Measurements from ENCODE around the gene PTCD2. TPM values are rescaled to one million over a fixed set of nuclear protein-coding genes. Genes with fewer than 3 reads are reported as not detected.

PTCD2 gene
- total RNA-seq, 1 donor from 2014 or later = 7.9 TPM

- intact Hi-C loops (cut with micrococcal nuclease) = no loop called here
These were observed 18.6 kb downstream of the PTCD2 start for GRCh38 chr5:72338689-72339209.

DNA sequence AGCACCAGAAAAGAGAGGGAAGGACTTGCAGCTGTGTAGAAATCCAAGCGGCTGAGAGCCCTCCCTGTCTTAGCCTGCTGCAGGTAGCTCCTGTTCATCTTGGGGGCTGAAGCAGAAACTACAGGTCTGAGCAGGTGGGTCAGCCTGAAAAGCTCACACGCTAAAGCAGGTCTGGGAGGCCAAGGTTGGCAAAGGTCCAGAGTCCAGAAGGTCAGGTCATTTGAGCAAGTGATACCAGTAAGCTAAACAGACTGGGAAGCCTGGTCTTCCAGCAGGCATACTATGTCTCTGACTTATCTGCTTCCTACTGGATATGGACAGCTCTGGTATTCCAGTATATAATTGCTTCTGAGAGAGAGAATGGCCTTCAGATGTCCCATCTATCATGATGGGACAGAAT lies 26.2 kb downstream of the PTCD2 start:
- intact Hi-C loops (cut with micrococcal nuclease) = no loop called here

DNA sequence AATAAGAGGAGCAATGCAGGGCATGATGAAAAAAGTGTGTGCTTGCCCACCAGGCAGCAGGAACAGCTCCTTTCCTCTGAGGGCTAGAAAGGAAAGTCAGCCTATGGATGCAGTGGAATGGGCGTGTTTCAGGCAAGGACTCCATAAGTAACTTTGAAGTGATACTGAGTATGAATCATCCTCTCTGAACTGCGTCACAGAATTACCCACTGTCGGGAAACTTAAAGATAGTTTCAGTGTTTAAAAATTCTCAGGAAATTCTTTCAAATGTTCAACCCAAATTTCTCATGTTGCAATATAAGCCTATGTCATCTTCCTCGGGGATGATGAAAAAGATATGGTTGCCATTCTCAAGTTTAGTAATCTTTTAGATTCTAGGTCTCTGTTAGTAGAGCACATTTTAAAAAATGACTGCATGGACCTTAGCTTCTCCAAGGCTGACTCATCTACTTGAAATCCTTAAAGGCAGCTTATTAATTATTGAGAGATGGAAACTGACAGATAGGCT lies 27.7 kb downstream of the PTCD2 start:
- intact Hi-C loops (cut with micrococcal nuclease) = no loop called here

GRCh38 chr5:72351376-72351775 lies 31.2 kb downstream of the PTCD2 start:
- intact Hi-C loops (cut with micrococcal nuclease) = no loop called here

DNA sequence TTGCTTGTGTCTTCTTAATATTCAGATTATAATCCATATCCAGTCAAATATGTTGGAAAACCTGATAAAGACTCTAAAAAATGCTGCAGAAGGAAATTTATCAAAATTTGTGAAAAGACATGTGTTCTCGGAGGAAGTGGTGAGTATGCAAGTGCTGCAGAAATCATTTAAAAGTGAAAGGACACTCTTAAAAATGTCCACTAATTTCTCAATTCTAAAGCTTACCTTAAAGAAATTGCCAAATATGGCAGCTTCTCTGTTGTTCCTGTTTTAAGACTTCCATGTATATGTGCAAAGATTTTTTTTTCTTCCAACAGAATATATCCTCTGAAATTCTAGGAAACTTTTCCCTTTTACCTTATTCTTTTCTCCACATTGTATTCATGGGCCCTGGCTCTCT lies 32.4 kb downstream of the PTCD2 start:
- intact Hi-C loops (cut with micrococcal nuclease) = no loop called here

- intact Hi-C loops (cut with micrococcal nuclease) = no loop called here
These were observed 32.9 kb downstream of the PTCD2 start for GRCh38 chr5:72353046-72353445.

- intact Hi-C loops (cut with micrococcal nuclease) = no loop called here
These were observed 35.6 kb downstream of the PTCD2 start for GRCh38 chr5:72355706-72356299.

DNA sequence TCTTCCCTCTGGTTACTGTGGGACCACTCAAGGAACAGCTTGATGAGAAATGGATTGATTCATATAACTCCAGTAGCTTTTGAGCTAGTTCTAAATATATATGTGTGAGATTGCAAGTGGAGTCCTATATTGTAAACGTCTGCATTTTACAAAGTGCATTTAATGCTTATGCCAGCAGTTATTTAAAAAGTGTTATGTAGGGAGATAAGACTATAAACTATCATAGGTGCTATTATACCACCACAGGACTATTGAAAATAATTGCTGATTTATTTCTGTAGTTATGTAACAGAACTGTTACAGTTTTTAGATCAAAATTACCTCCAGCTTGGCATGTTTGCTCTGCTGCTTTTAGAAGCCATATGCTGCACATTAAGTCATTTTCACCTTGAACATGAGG lies 36.2 kb downstream of the PTCD2 start:
- intact Hi-C loops (cut with micrococcal nuclease) = no loop called here

DNA sequence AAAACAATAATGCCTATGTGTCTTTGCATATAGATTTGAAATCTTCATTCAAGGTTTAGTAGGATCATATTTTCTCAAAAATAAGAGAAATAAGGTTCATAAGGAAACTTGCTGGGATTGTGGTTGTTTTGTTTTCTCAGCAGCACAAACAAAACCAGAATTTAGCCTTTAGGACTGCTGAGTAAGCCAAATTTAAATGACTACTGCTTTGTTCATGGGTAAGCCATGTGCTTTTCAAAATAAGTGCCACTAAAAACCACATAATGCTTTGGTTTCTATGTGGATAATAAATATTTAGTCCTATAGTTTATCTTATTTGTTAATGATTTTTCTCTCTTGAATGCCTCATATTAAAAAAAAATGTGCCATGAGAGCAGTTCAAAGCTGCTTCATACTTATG lies 38.8 kb downstream of the PTCD2 start:
- intact Hi-C loops (cut with micrococcal nuclease) = no loop called here

- intact Hi-C loops (cut with micrococcal nuclease) = loop anchor here (10.0 kb wide), 1 partner anchor 455 kb away; the partner anchor contains the start of gene TNPO1
These were observed 39.7 kb downstream of the PTCD2 start for GRCh38 chr5:72359886-72360285.

GRCh38 chr5:72363166-72363802 lies 43.1 kb downstream of the PTCD2 start:
- intact Hi-C loops (cut with micrococcal nuclease) = loop anchor here (10.0 kb wide), 1 partner anchor 452 kb away; the partner anchor contains the start of gene TNPO1

DNA sequence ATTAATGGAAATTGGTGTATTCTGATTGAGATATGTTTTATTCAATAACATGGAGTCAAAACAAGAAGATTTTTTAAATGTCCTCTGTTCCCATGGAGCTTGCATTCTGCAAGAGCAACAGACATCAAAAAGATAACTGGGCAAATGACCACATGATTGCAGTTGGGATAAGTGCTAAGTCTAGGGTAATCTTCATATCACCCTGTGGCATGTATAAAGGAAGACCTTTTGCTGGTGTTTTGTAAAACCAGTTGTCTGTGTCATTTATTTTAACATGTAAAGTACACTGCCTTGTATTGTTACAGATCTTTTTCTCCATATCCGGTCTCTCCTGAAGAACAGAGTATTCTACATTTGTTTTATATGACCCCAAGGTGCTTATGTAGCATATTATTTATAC lies 44.0 kb downstream of the PTCD2 start:
- intact Hi-C loops (cut with micrococcal nuclease) = loop anchor here (10.0 kb wide), 1 partner anchor 451 kb away; the partner anchor contains the start of gene TNPO1

DNA sequence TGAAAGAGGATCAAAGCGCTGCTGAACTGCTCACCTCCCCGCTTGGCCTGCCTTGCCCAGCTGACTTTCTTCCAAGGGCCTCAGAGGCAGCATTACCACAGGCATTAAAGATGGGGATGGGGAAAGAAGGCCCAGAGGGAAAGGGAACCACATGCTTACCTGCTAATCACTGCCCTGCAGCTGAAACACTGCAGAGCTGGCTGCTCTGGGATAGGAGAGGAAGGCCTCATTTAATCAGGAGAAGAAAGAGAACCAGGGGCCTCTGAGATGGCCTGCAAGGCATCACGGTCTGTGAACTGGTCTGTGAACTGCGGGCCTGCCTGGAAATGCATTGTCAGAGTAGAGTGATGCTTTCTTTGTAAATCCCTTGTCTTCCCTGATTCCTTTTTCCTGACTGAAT lies 44.8 kb downstream of the PTCD2 start:
- intact Hi-C loops (cut with micrococcal nuclease) = loop anchor here (5.0 to 10.0 kb wide), 2 partner anchors 157 to 450 kb away; partner anchors contain the start of gene TNPO1

DNA sequence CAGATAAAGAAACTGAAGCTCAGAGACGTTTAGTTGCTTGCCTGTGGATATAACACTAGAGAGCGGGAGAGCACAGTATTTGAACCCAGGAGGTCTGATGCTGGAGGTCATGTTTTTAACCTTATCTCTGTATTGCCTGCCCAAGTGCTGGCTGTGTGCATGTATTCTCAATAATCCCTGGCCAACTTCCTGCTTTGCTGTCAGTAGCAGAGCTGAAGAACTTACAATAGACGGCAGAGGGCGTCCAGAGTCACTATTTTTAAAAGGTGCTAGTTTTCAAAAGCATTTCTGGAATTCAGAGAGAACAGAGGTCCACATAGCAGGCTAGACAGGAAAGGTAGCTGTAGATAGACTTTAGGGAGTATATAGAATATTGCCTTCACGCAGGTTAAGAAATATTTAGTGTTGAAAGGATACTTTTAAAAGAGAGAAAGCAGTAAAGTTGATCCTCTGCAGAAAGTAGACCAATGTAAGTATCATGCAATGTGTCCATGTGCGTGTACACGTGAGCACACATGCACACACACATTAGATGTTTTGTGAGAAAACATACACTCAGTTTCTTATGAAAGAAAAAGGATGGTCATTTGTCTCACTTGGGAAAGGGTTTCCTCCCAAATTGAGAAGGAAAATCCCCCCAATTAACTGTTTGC lies 46.3 kb downstream of the PTCD2 start:
- intact Hi-C loops (cut with micrococcal nuclease) = loop anchor here (5.0 to 10.0 kb wide), 2 partner anchors 156 to 448 kb away; partner anchors contain the start of gene TNPO1

GRCh38 chr5:72368271-72368670 lies 48.1 kb downstream of the PTCD2 start:
- intact Hi-C loops (cut with micrococcal nuclease) = loop anchor here (5.0 to 10.0 kb wide), 2 partner anchors 154 to 447 kb away; partner anchors contain the start of gene TNPO1

GRCh38 chr5:72369301-72369700 lies 49.1 kb downstream of the PTCD2 start:
- intact Hi-C loops (cut with micrococcal nuclease) = loop anchor here (5.0 to 10.0 kb wide), 2 partner anchors 153 to 446 kb away; partner anchors contain the start of gene TNPO1

DNA sequence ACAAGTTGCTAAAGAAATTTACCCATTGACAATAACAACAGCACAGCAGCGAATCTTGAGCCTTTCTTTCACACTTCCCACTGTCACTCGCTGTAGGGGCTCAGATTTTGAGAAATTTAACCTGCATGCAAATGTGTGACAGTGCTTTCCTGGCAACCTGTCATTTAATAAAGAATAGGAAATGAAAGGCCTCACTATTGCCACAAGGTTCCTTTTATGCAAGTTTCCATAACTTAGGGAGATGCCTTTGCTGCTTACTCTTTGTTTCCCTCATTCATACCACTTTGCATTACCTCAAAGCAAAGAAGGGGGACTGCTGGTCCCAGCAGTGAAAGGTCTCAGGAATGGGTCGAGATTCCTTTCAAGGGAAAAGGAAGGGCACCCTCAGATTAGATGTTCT lies 49.5 kb downstream of the PTCD2 start:
- intact Hi-C loops (cut with micrococcal nuclease) = loop anchor here (5.0 to 10.0 kb wide), 2 partner anchors 153 to 445 kb away; partner anchors contain the start of gene TNPO1

- intact Hi-C loops (cut with micrococcal nuclease) = no loop called here
These were observed 52.2 kb downstream of the PTCD2 start for GRCh38 chr5:72372331-72372730.

GRCh38 chr5:72372923-72373322 lies 52.8 kb downstream of the PTCD2 start:
- intact Hi-C loops (cut with micrococcal nuclease) = no loop called here

DNA sequence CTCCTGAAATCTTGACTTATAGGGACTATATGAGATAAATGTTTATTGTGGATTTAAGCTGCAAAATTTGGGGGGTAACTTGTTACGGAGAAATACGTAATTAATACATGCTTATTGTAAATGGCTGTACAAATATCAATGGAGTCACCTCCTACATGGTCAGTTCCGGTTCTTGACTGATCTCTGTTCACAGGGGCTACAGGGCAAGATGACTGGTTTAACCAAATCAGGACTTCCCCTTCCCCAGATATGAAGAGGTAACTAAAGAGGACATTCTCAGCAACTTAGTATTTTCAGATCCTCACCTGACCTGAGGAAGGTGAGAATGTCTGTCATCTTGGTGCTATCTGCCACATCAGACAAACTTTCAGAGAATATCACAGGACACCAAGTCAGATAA lies 54.7 kb downstream of the PTCD2 start:
- intact Hi-C loops (cut with micrococcal nuclease) = no loop called here

DNA sequence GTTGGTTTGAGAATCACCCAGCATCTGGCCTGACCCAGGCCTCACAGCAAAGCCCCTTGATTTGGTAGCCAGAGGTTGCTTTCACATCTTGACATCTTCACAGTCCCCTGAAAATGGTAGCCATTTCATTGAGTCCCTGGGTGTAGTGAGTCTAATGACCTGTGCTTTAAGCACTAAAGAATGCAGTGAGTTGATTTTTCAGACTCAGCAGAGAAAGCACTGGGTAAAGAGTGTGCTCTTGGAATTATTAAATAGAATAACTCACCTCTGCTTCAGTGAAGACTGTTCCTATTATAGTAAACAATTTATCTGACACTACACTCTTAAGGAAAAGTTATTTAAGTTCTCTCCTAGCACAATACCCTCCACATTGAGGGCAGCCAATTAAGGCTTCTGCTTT lies 56.2 kb downstream of the PTCD2 start:
- intact Hi-C loops (cut with micrococcal nuclease) = no loop called here
